K562 (cell line): ENCODE results near the gene ADD3.

Experiments
- FOXM1 ChIP-seq, 2 experiments: fragments of 450-650 bp in 1 of 2; sonication (generic) in 1 of 2; formaldehyde crosslinking in 1 of 2; IDR thresholded peaks; 2 replicates each; pipeline versions ENCODE4 v1.6.1 to v1.9.0; 2017 to 2022; ENCODE audit warnings: low read depth in 2 of 2, mild to moderate bottlenecking in 2 of 2, missing genetic modification reagents in 1 of 2, moderate library complexity in 1 of 2
- FOXO4 ChIP-seq: fragments of 450-650 bp; formaldehyde crosslinking; IDR thresholded peaks from 2 replicates; pipeline ENCODE4 v1.4.0; 2020; ENCODE audit warnings: mild to moderate bottlenecking, moderate library complexity
- PRPF4 ChIP-seq: fragments of 200-400 bp; formaldehyde crosslinking; IDR thresholded peaks from one replicate; pipeline ENCODE4 v1.6.1; 2017; ENCODE audit warnings: low read length, low read depth, mild to moderate bottlenecking; ENCODE audit not compliant: insufficient read depth, poor library complexity, severe bottlenecking
- RCOR1 ChIP-seq, 2 experiments: IDR thresholded peaks; 2 replicates each; pipeline ENCODE4 v1.6.1; 2012; ENCODE audit warnings: low read depth in 2 of 2, low read length in 2 of 2, borderline replicate concordance in 1 of 2, improper control_type of control experiment in 1 of 2
- SAP30 ChIP-seq: fragments of 200-600 bp; sonication (generic); IDR thresholded peaks from 2 replicates; pipeline ENCODE4 v1.6.1; 2012; ENCODE audit warnings: borderline replicate concordance, low read depth, mild to moderate bottlenecking, moderate library complexity, low read length, control low read depth, inconsistent platforms; ENCODE audit not compliant: insufficient read depth, poor library complexity, severe bottlenecking
- TFAP4 ChIP-seq: sonication (generic); formaldehyde crosslinking; IDR thresholded peaks from 2 replicates; pipeline ENCODE4 v1.8.0; 2022; ENCODE audit warnings: missing genetic modification reagents, mild to moderate bottlenecking, moderate library complexity, borderline replicate concordance
- ZBTB7A ChIP-seq: IDR thresholded peaks from 2 replicates; pipeline ENCODE4 v1.6.1; 2011; ENCODE audit warnings: low read depth, mild to moderate bottlenecking, low read length, moderate library complexity, borderline replicate concordance; ENCODE audit not compliant: control insufficient read depth
- ZNF274 ChIP-seq: IDR thresholded peaks from 2 replicates; pipeline ENCODE4 v1.6.1; 2011; ENCODE audit warnings: low read depth, mild to moderate bottlenecking, low read length, moderate library complexity, borderline replicate concordance
- TF ChIP-seq, protein P1 (sequence below), 3 experiments: IDR thresholded peaks in 2 of 3; conservative IDR thresholded peaks in 1 of 3; 2 replicates each; pipeline ENCODE4 v1.5.1; 2011 to 2012; ENCODE audit warnings: low read length in 3 of 3, mild to moderate bottlenecking in 3 of 3, control low read depth in 2 of 3, improper control_type of control experiment in 1 of 3, inconsistent platforms in 1 of 3, low read depth in 1 of 3, mixed read lengths in 1 of 3, moderate library complexity in 1 of 3; ENCODE audit not compliant: insufficient read depth in 2 of 3
- TF ChIP-seq, protein P2 (sequence below), 2 experiments: fragments of 450-650 bp in 1 of 2; sonication (generic) in 1 of 2; formaldehyde crosslinking; conservative IDR thresholded peaks; 2 replicates each; pipeline versions ENCODE4 v1.4.0 to v1.8.1; 2020 to 2022; ENCODE audit warnings: mild to moderate bottlenecking in 1 of 2, missing genetic modification reagents in 1 of 2

DNA sequence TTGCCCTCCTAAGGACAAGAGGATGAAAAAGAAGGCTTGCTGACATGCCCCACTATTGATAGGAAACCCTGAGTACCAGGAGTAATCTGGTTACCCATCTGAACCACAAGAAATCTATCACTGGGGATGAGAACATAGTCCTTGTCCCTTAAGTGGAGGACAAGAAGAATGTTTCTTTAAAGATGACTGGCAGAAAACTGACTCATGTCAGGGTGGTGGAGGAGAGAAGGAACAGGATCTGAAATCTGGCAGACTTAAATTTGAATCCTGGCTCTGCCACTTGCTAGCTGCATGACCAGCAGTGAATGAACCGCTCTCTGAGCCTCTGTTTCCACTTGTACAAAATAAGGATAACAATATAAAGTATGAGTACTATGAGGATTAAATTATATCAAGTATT lies 45.5 kb upstream of the ADD3 start:
- TF ChIP-seq FOXM1 (IDR thresholded peaks at IDR 0.05; ENCODE audit: low read depth), result no peak
- TF ChIP-seq FOXM1 (CRISPR knock-in tag; IDR thresholded peaks at IDR 0.05; ENCODE audit: low read depth), result no peak
- no peak for TF ChIP-seq PRPF4
- no peak for TF ChIP-seq FOXO4 (CRISPR knock-in tag)
- TF ChIP-seq, protein P1, sequence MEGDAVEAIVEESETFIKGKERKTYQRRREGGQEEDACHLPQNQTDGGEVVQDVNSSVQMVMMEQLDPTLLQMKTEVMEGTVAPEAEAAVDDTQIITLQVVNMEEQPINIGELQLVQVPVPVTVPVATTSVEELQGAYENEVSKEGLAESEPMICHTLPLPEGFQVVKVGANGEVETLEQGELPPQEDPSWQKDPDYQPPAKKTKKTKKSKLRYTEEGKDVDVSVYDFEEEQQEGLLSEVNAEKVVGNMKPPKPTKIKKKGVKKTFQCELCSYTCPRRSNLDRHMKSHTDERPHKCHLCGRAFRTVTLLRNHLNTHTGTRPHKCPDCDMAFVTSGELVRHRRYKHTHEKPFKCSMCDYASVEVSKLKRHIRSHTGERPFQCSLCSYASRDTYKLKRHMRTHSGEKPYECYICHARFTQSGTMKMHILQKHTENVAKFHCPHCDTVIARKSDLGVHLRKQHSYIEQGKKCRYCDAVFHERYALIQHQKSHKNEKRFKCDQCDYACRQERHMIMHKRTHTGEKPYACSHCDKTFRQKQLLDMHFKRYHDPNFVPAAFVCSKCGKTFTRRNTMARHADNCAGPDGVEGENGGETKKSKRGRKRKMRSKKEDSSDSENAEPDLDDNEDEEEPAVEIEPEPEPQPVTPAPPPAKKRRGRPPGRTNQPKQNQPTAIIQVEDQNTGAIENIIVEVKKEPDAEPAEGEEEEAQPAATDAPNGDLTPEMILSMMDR (IDR thresholded peaks at IDR 0.05 in 2 of 3, conservative IDR thresholded peaks at IDR 0.05 in 1 of 3; ENCODE audit: insufficient read depth in 2 of 3, low read depth in 1 of 3, low read length in 3 of 3), result no peak
- TF ChIP-seq, protein P2, sequence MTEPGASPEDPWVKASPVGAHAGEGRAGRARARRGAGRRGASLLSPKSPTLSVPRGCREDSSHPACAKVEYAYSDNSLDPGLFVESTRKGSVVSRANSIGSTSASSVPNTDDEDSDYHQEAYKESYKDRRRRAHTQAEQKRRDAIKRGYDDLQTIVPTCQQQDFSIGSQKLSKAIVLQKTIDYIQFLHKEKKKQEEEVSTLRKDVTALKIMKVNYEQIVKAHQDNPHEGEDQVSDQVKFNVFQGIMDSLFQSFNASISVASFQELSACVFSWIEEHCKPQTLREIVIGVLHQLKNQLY (CRISPR knock-in tag; conservative IDR thresholded peaks at IDR 0.05), result no peak
- TF ChIP-seq TFAP4, result no peak
- TF ChIP-seq ZBTB7A, result no peak
- no peak for TF ChIP-seq SAP30
- no peak for TF ChIP-seq RCOR1 (IDR thresholded peaks at IDR 0.05; ENCODE audit: borderline replicate concordance in 1 of 2, low read depth in 2 of 2, low read length in 2 of 2)
- TF ChIP-seq ZNF274, result no peak
